Measurements from ENCODE around the gene PIK3AP1. TPM values are rescaled to one million over a fixed set of nuclear protein-coding genes. Genes with fewer than 3 reads are reported as not detected.

PIK3AP1 gene
- total RNA-seq, result under 0.01 TPM in 2 replicates

GRCh38 chr10:96720422-96721206, at the start of gene PIK3AP1:
Gene PIK3AP1 (minus strand): TSS chr10:96720514. CDS start chr10:96720394, 120 bp downstream.

GRCh38 chr10:96586419-96587263, 133.7 kb downstream of the PIK3AP1 start, which contains the start of gene TM9SF3:
Gene TM9SF3 (minus strand): TSS chr10:96587012. CDS start chr10:96586835, 177 bp downstream.

Small RNA genes lying within 50 kb of the gene (small RNA-seq; reads per million reads assigned to genes)
- not detected for gene RNA5SP324
- not detected for gene RNU6-1274P

Other genes starting within 250 kb of the PIK3AP1 start
- under 0.01 TPM in 1 of 2 replicates, not detected in the other for gene TLL2, start 206.6 kb downstream of the PIK3AP1 start, total RNA-seq
- 69.1 and 132 TPM in 2 replicates for gene TM9SF3, start 133.5 kb downstream of the PIK3AP1 start, total RNA-seq
- 27.5 and 31.3 TPM in 2 replicates for gene LCOR, start 111.8 kb upstream of the PIK3AP1 start, total RNA-seq

All from placental epithelial cell (primary cell).